ENCODE results near the gene SRRT.

The SRRT gene

DNA sequence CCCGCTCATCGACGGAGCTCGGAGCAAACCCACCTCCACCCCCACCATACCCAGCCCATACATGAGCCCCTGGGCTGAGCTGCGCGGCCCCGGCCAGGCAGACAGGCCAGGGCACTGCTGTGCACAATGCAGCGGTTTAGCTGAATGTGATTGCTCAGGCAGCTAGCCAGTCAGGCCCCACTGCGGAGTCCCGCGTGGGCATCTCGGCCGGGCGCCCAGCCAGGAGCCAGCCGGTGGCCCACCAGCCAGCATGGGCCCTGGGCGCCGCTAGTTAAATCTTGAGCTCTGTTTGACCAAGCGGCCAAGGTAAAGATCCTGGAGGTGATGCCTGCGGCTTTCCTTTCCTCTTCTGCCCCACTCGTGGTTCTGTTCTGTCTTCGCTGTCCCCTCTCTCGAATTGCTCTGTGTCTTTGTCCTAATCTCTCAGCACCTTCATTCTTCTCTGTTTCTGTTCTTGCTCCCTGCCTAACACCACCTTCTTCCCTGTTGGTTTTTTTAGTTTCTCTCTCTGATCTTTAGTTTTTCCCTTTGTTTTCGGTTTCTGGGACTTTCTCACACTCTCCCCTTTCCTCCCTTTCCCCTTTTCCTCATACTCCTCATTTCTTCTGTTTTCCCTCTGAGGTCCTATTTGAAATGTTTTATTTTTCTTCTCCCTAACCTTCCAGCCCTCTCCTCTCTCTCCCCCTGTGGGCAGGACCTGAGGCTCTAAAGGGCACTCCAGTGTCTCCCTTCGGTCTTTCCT lies 8.1 kb downstream of the SRRT start:
- DNase-seq (ENCODE audit: low read depth), result no peak
- TF ChIP-seq, protein P1, sequence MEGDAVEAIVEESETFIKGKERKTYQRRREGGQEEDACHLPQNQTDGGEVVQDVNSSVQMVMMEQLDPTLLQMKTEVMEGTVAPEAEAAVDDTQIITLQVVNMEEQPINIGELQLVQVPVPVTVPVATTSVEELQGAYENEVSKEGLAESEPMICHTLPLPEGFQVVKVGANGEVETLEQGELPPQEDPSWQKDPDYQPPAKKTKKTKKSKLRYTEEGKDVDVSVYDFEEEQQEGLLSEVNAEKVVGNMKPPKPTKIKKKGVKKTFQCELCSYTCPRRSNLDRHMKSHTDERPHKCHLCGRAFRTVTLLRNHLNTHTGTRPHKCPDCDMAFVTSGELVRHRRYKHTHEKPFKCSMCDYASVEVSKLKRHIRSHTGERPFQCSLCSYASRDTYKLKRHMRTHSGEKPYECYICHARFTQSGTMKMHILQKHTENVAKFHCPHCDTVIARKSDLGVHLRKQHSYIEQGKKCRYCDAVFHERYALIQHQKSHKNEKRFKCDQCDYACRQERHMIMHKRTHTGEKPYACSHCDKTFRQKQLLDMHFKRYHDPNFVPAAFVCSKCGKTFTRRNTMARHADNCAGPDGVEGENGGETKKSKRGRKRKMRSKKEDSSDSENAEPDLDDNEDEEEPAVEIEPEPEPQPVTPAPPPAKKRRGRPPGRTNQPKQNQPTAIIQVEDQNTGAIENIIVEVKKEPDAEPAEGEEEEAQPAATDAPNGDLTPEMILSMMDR (conservative IDR thresholded peaks at IDR 0.05; ENCODE audit: low read length), result no peak
- H3K4me3 ChIP-seq (ENCODE audit: low read length), result no peak overlapping the region

DNA sequence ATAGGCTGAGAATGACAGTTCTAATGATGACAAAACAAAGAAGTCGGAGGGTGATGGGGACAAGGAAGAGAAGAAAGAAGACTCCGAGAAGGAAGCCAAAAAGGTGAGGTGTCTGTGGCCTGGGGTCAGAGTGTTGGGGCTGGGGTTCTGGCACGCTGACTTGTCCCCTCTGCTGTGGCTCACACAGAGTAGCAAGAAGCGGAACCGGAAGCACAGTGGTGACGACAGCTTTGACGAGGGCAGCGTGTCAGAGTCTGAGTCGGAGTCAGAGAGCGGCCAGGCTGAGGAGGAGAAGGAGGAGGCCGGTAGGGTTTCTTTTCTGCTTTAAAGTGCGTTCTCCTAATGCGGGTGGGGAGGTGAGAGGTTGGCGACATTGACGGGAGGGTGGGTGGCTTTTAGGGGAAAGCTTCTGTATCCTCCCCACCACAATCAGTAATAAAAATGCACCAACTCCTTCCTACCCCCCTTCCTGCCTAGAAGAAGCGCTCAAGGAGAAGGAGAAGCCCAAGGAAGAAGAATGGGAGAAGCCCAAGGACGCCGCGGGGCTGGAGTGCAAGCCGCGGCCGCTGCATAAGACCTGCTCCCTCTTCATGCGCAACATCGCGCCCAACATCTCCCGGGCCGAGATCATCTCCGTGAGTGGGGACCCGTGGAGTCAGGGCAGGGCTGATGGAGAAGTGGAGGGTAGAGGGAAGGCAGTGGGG lies 10.0 kb downstream of the SRRT start:
- H3K4me3 ChIP-seq (ENCODE audit: low read length), result no peak overlapping the region
- DNase-seq (ENCODE audit: low read depth), result no peak
- TF ChIP-seq, protein P1 (conservative IDR thresholded peaks at IDR 0.05; ENCODE audit: low read length), result no peak

DNA sequence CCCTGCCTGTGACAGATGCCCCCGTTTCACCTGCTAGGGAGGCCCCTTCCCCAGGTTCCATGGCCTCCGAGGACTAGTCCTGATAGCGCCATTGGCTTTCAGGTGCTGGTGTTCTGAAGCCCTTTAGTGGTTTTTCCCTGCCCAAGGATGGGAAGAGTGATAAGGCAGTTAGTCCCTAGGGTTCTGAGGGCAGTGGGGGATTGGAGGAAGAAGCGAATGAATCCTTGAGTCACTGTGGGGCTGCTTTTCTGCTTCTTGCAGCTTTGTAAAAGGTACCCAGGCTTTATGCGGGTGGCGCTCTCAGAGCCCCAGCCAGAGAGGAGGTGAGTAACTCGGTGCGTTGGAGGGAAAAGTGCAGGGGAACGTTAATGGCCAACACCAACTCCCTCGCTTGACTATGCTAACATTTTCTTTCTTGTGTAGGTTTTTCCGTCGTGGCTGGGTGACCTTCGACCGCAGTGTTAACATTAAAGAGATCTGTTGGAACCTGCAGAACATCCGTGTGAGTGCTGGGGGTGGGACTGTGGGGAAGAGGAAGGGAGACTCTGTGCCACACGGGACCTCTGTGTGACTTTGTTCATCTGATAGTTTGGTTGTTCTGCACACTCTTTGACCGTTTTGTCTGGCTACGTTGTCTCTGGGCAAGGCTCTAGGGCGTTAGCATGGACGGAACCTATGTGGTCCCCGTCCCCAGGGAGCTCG lies 10.7 kb downstream of the SRRT start:
- H3K4me3 ChIP-seq (ENCODE audit: low read length), result no peak overlapping the region
- TF ChIP-seq, protein P1 (conservative IDR thresholded peaks at IDR 0.05; ENCODE audit: low read length), result no peak
- no peak for DNase-seq (ENCODE audit: low read depth)

DNA sequence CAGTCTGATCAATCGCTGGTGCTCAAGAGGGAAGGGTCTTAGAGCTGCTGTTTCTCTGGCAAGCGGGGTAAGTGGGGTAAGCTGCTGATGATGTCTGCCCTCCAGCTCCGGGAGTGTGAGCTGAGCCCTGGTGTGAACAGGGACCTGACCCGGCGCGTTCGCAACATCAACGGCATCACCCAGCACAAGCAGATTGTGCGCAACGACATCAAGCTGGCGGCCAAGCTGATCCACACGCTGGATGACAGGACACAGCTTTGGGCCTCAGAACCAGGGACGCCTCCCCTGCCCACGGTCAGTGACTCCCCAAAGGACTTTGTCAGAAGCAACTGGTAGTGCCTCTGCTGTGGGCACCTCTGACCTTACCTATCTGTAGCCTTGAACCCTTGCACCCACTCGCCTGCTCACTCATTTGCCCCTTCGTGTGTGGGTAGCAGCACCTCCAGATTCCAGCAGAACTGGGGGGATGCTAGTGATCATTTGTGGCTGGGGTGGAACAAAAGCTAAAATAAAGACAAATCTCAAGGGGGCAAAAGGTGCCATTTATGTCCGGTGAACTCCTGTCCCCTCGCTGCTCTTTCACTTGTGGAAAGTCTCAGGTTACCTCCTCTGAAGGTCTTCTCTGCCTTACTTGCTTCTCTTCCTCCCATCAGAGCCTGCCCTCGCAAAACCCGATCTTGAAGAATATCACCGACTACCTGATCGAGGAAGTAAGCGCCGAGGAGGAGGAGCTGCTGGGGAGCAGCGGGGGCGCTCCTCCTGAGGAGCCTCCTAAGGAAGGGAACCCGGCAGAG lies 11.4 kb downstream of the SRRT start:
- TF ChIP-seq, protein P1 (conservative IDR thresholded peaks at IDR 0.05; ENCODE audit: low read length), result no peak
- DNase-seq (ENCODE audit: low read depth), result no peak
- H3K4me3 ChIP-seq (ENCODE audit: low read length), result no peak overlapping the region

DNA sequence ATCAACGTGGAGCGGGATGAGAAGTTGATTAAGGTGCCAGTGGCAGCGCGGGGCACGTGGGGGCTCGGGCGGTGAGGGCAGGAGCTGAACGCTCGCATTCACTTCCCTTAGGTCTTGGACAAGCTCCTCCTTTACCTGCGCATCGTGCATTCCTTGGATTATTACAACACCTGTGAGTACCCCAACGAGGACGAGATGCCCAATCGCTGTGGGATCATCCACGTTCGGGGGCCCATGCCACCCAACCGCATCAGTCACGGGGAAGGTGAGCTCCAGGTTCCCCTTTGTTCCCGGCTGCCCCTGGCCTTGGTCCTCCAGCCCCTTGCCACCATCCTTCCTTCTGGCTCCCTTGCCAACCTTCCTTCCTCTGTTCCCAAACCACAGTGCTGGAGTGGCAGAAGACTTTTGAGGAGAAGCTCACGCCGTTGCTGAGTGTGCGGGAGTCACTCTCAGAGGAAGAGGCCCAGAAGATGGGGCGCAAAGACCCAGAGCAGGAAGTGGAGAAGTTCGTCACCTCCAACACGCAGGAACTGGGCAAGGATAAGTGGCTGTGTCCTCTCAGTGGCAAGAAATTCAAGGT lies 12.1 kb downstream of the SRRT start:
- H3K4me3 ChIP-seq (ENCODE audit: low read length), result no peak overlapping the region

More for the DNA sequence above, 12.1 kb downstream of the SRRT start:
- TF ChIP-seq, protein P1 (conservative IDR thresholded peaks at IDR 0.05; ENCODE audit: low read length), result no peak
- DNase-seq (ENCODE audit: low read depth), result no peak
